HG03045 (cell line): ENCODE measurements around the gene RNF125.
"Not testable (repeated sequence)": the region's sequence is repeated elsewhere in the genome, so short reads cannot be mapped to it uniquely, and the experiment has no call there.

Experiments
- ATAC-seq: cut with Tn5 transposase; IDR thresholded peaks from one replicate; pipeline ENCODE4 v1.9.1; 2021; ENCODE audit warnings: mild to moderate bottlenecking, moderate library complexity; ENCODE audit not compliant: unreplicated experiment

Gene RNF125

GRCh38 chr18:32083781-32084180, 65.2 kb downstream of the RNF125 start:
- no peak for ATAC-seq

GRCh38 chr18:32086881-32087280, 68.3 kb downstream of the RNF125 start:
- ATAC-seq: no peak

- ATAC-seq: not testable (repeated sequence)
Observed at GRCh38 chr18:32090831-32091230, 72.2 kb downstream of the RNF125 start.

GRCh38 chr18:32091325-32091723, 72.7 kb downstream of the RNF125 start:
- ATAC-seq: no peak

GRCh38 chr18:32091724-32092421, 73.2 kb downstream of the RNF125 start, which contains the start of gene RNF138:
Gene RNF138, plus strand, starts transcription at chr18:32091874. Its CDS starts 903 bp downstream, at chr18:32092777.
- ATAC-seq: peak; percentile 62

- ATAC-seq: peak; percentile 85
Observed at GRCh38 chr18:32092422-32093101, 73.9 kb downstream of the RNF125 start.

- peak; percentile 39 for ATAC-seq
Observed at GRCh38 chr18:32093102-32093511, 74.5 kb downstream of the RNF125 start.

GRCh38 chr18:32093523-32093922, 74.9 kb downstream of the RNF125 start:
- no peak for ATAC-seq

GRCh38 chr18:32095192-32095899, 76.7 kb downstream of the RNF125 start:
- ATAC-seq: no peak

- no peak for ATAC-seq
Observed at GRCh38 chr18:32095900-32096229, 77.2 kb downstream of the RNF125 start.

- ATAC-seq: no peak
Observed at GRCh38 chr18:32096946-32097345, 78.3 kb downstream of the RNF125 start.

- no peak for ATAC-seq
Observed at GRCh38 chr18:32104516-32104915, 85.9 kb downstream of the RNF125 start.

- ATAC-seq: no peak
Observed at GRCh38 chr18:32110005-32110404, 91.4 kb downstream of the RNF125 start.

- ATAC-seq: no peak
Observed at GRCh38 chr18:32111706-32112105, 93.1 kb downstream of the RNF125 start.

GRCh38 chr18:32112826-32113225, 94.2 kb downstream of the RNF125 start:
- ATAC-seq: no peak

GRCh38 chr18:32114293-32114942, 95.8 kb downstream of the RNF125 start:
- no peak for ATAC-seq

- ATAC-seq: no peak
Observed at GRCh38 chr18:32122039-32122438, 103.4 kb downstream of the RNF125 start.
